HepG2 (cell line): ENCODE data around the gene NAGK. TPM values are rescaled to one million over a fixed set of nuclear protein-coding genes. Genes with fewer than 3 reads are reported as not detected.
A peak's percentile ranks its signal among the peaks of the same experiment; 100 is the strongest.

Experiments used
- HDAC2 ChIP-seq: sonication (generic); formaldehyde crosslinking; IDR thresholded peaks from 2 replicates; pipeline ENCODE4 v1.4.0; 2020; ENCODE audit warnings: missing genetic modification reagents
- HNRNPUL1 ChIP-seq: fragments of 200-400 bp; formaldehyde crosslinking; IDR thresholded peaks from 2 replicates; pipeline ENCODE4 v1.6.1; 2017; ENCODE audit warnings: low read depth, mild to moderate bottlenecking, low read length, moderate library complexity
- NCOA5 ChIP-seq: sonication (generic); formaldehyde crosslinking; IDR thresholded peaks from 2 replicates; pipeline ENCODE4 v1.4.0; 2020; ENCODE audit warnings: missing genetic modification reagents
- XRCC5 ChIP-seq: fragments of 200-400 bp; formaldehyde crosslinking; optimal IDR thresholded peaks from 2 replicates; pipeline ENCODE3; 2017; ENCODE audit warnings: mild to moderate bottlenecking, low read length
- ZNF773 ChIP-seq: sonication (generic); formaldehyde crosslinking; IDR thresholded peaks from 2 replicates; pipeline ENCODE4 v1.4.0; 2020; ENCODE audit warnings: missing genetic modification reagents, borderline replicate concordance
- polyA plus RNA-seq, 8 experiments: library from polyadenylated mRNA; depleted of rRNA in 3 of 8; stranded (reverse) in 7 of 8; unstranded in 1 of 8; fragments of >200 nt; fragmentation: Illumina TruSeq in 4 of 8; extraction: Trizol in 4 of 8; gene quantifications; 2 replicates each; pipeline versions ENCODE4 v1.2.1 to v1.2.3, GENCODE V29; 2011 to 2016; ENCODE audit warnings: low read depth in 4 of 8, missing spikeins in 1 of 8, mixed read lengths in 1 of 8; ENCODE audit not compliant: insufficient read depth in 1 of 8
- total RNA-seq, 5 experiments: library from RNA; depleted of rRNA; stranded (reverse); fragments of >200 nt; fragmentation: Illumina TruSeq; extraction: Trizol; gene quantifications; 2 replicates each; pipeline ENCODE4 v1.2.3, GENCODE V29; 2016; ENCODE audit warnings: low read depth in 1 of 5
- TF ChIP-seq, protein P1 (sequence below): sonication (generic); formaldehyde crosslinking; IDR thresholded peaks from 2 replicates; pipeline ENCODE4 v1.4.0; 2020; ENCODE audit warnings: missing genetic modification reagents
- TF ChIP-seq, protein P2 (sequence below): sonication (generic); formaldehyde crosslinking; IDR thresholded peaks from 2 replicates; pipeline ENCODE4 v1.9.0; 2022; ENCODE audit warnings: low read depth, missing genetic modification reagents
- TF ChIP-seq, protein P3 (sequence below), 2 experiments: fragments of 450-650 bp in 1 of 2; sonication (generic) in 1 of 2; formaldehyde crosslinking in 1 of 2; IDR thresholded peaks; 2 replicates each; pipeline versions ENCODE4 v1.6.1 to v1.8.0; 2016 to 2022; ENCODE audit warnings: antibody characterized with exemption in 1 of 2, mild to moderate bottlenecking in 1 of 2, missing genetic modification reagents in 1 of 2
- TF ChIP-seq, protein P4 (sequence below): sonication (generic); formaldehyde crosslinking; IDR thresholded peaks from 2 replicates; pipeline ENCODE4 v1.4.0; 2020; ENCODE audit warnings: missing genetic modification reagents, borderline replicate concordance
- TF ChIP-seq, protein P5 (sequence below): sonication (generic); formaldehyde crosslinking; IDR thresholded peaks from 2 replicates; pipeline ENCODE4 v1.4.0; 2020; ENCODE audit warnings: missing genetic modification reagents

NAGK gene
- total and polyA plus RNA-seq, 2 of the 13 experiments (the other 11 are each of a cell fraction or from before 2014, with no cell fraction given) = 24.4 to 35.2 TPM

DNA sequence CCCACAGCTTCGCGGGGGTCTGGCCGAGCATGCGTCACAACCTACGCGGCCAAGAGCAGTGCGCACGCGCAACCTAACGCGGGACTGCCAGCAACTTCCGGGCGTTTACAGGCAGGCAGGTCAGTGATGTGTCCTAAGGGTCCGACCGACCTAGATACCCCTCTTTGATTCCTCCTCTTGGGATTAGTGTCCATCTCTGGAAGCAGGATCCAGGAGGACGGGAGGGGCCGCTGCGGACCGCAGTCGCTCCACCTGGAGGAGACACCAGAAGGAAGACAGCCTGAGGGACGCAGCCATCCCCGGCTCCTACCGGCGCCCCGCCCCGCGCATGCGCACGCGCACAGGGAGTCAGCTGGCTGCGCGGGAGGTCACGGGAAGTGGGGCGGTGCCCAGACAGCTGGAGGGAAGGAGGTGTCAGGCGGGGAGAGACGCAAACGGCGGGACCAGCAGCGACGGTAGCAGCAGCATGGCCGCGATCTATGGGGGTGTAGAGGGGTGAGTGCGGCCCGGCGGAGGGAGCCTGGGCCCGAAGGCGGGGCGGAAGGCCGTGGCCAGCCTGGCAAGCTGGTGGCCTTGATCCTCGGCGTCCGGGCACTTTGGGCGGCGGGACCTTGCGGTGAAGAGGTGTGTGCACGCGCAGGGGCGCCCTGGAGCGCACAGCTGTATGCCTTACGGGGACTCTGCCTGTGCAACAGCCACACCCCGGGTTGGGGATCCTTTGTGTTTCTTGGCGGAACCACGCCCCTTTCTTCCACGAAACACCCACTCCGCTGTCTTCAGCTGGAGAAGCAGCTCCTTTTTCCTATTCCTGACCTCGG, at the start of gene NAGK (continued):
- TF ChIP-seq, protein P1, sequence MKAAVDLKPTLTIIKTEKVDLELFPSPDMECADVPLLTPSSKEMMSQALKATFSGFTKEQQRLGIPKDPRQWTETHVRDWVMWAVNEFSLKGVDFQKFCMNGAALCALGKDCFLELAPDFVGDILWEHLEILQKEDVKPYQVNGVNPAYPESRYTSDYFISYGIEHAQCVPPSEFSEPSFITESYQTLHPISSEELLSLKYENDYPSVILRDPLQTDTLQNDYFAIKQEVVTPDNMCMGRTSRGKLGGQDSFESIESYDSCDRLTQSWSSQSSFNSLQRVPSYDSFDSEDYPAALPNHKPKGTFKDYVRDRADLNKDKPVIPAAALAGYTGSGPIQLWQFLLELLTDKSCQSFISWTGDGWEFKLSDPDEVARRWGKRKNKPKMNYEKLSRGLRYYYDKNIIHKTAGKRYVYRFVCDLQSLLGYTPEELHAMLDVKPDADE (CRISPR knock-in tag) = peak; percentile 88
- TF ChIP-seq, protein P2, sequence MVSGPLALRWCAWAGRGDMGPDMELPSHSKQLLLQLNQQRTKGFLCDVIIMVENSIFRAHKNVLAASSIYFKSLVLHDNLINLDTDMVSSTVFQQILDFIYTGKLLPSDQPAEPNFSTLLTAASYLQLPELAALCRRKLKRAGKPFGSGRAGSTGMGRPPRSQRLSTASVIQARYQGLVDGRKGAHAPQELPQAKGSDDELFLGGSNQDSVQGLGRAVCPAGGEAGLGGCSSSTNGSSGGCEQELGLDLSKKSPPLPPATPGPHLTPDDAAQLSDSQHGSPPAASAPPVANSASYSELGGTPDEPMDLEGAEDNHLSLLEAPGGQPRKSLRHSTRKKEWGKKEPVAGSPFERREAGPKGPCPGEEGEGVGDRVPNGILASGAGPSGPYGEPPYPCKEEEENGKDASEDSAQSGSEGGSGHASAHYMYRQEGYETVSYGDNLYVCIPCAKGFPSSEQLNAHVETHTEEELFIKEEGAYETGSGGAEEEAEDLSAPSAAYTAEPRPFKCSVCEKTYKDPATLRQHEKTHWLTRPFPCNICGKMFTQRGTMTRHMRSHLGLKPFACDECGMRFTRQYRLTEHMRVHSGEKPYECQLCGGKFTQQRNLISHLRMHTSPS (CRISPR knock-in tag) = peak; percentile 16; the same call in 1 of the 2 replicates
- TF ChIP-seq, protein P3, sequence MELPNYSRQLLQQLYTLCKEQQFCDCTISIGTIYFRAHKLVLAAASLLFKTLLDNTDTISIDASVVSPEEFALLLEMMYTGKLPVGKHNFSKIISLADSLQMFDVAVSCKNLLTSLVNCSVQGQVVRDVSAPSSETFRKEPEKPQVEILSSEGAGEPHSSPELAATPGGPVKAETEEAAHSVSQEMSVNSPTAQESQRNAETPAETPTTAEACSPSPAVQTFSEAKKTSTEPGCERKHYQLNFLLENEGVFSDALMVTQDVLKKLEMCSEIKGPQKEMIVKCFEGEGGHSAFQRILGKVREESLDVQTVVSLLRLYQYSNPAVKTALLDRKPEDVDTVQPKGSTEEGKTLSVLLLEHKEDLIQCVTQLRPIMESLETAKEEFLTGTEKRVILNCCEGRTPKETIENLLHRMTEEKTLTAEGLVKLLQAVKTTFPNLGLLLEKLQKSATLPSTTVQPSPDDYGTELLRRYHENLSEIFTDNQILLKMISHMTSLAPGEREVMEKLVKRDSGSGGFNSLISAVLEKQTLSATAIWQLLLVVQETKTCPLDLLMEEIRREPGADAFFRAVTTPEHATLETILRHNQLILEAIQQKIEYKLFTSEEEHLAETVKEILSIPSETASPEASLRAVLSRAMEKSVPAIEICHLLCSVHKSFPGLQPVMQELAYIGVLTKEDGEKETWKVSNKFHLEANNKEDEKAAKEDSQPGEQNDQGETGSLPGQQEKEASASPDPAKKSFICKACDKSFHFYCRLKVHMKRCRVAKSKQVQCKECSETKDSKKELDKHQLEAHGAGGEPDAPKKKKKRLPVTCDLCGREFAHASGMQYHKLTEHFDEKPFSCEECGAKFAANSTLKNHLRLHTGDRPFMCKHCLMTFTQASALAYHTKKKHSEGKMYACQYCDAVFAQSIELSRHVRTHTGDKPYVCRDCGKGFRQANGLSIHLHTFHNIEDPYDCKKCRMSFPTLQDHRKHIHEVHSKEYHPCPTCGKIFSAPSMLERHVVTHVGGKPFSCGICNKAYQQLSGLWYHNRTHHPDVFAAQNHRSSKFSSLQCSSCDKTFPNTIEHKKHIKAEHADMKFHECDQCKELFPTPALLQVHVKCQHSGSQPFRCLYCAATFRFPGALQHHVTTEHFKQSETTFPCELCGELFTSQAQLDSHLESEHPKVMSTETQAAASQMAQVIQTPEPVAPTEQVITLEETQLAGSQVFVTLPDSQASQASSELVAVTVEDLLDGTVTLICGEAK (IDR thresholded peaks at IDR 0.05) = no peak
- TF ChIP-seq, protein P3 (CRISPR knock-in tag; IDR thresholded peaks at IDR 0.05) = peak; percentile 83
- TF ChIP-seq HNRNPUL1 = peak; percentile 42; the same call in 1 of the 2 replicates
- peak; percentile 82 for TF ChIP-seq HDAC2 (CRISPR knock-in tag)
- peak; percentile 84 for TF ChIP-seq ZNF773
- TF ChIP-seq XRCC5 = no peak
- TF ChIP-seq, protein P4, sequence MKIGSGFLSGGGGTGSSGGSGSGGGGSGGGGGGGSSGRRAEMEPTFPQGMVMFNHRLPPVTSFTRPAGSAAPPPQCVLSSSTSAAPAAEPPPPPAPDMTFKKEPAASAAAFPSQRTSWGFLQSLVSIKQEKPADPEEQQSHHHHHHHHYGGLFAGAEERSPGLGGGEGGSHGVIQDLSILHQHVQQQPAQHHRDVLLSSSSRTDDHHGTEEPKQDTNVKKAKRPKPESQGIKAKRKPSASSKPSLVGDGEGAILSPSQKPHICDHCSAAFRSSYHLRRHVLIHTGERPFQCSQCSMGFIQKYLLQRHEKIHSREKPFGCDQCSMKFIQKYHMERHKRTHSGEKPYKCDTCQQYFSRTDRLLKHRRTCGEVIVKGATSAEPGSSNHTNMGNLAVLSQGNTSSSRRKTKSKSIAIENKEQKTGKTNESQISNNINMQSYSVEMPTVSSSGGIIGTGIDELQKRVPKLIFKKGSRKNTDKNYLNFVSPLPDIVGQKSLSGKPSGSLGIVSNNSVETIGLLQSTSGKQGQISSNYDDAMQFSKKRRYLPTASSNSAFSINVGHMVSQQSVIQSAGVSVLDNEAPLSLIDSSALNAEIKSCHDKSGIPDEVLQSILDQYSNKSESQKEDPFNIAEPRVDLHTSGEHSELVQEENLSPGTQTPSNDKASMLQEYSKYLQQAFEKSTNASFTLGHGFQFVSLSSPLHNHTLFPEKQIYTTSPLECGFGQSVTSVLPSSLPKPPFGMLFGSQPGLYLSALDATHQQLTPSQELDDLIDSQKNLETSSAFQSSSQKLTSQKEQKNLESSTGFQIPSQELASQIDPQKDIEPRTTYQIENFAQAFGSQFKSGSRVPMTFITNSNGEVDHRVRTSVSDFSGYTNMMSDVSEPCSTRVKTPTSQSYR (CRISPR knock-in tag) = peak; percentile 55; the same call in 1 of the 2 replicates
- TF ChIP-seq, protein P5, sequence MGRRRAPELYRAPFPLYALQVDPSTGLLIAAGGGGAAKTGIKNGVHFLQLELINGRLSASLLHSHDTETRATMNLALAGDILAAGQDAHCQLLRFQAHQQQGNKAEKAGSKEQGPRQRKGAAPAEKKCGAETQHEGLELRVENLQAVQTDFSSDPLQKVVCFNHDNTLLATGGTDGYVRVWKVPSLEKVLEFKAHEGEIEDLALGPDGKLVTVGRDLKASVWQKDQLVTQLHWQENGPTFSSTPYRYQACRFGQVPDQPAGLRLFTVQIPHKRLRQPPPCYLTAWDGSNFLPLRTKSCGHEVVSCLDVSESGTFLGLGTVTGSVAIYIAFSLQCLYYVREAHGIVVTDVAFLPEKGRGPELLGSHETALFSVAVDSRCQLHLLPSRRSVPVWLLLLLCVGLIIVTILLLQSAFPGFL = 0 out of 2 replicates have a peak, but pooled peaks have one; percentile 64
- 0 out of 2 replicates have a peak, but pooled peaks have one; percentile 38 for TF ChIP-seq NCOA5 (CRISPR knock-in tag)
